Lung (tissue), 12 donors: ENCODE measurements around the gene PABPN1. TPM values are rescaled to one million over a fixed set of nuclear protein-coding genes. Genes with fewer than 3 reads are reported as not detected.

Experiments used
- ATAC-seq: fragments of 200-7000 bp; cut with Tn5 transposase; one replicate; pipeline ENCODE4 v1.9.1; 2020; ENCODE audit warnings: moderate number of reproducible peaks; ENCODE audit not compliant: insufficient read depth, low FRiP score
- DNase-seq, 3 donors: peaks; one replicate each; pipeline ENCODE4 v3.0.0-alpha.2; 2013 to 2017
- H3K27ac ChIP-seq, 2 donors: one replicate each; pipeline ENCODE4 v1.5.1; 2013; ENCODE audit warnings: mild to moderate bottlenecking in 2 of 2, moderate library complexity in 2 of 2, control low read depth in 1 of 2, inconsistent platforms in 1 of 2, low read depth in 1 of 2, low read length in 1 of 2
- H3K27me3 ChIP-seq, 3 donors: one replicate each; pipeline ENCODE4 v1.5.1; 2013; ENCODE audit warnings: low read length in 2 of 3; ENCODE audit not compliant: control insufficient read depth in 3 of 3, insufficient read depth in 3 of 3
- H3K36me3 ChIP-seq, 4 donors: one replicate each; pipeline ENCODE4 v1.5.1; 2013; ENCODE audit warnings: low read length in 4 of 4, mild to moderate bottlenecking in 1 of 4, moderate library complexity in 1 of 4; ENCODE audit not compliant: control insufficient read depth in 4 of 4, insufficient read depth in 4 of 4
- H3K4me1 ChIP-seq, 5 donors: one replicate each; pipeline ENCODE4 v1.5.1; 2013; ENCODE audit warnings: low read length in 5 of 5, mild to moderate bottlenecking in 2 of 5, moderate library complexity in 1 of 5; ENCODE audit not compliant: control insufficient read depth in 5 of 5, insufficient read depth in 5 of 5
- H3K4me3 ChIP-seq: one replicate; pipeline ENCODE4 v1.5.1; 2013; ENCODE audit warnings: mild to moderate bottlenecking, control low read depth, moderate library complexity
- H3K9ac ChIP-seq, 2 donors: one replicate each; pipeline ENCODE4 v1.5.1; 2013; ENCODE audit warnings: low read length in 2 of 2, control low read depth in 1 of 2; ENCODE audit not compliant: insufficient read depth in 1 of 2
- H3K9me3 ChIP-seq, 4 donors: one replicate each; pipeline ENCODE4 v1.5.1; 2013; ENCODE audit warnings: low read length in 3 of 4, mild to moderate bottlenecking in 1 of 4, moderate library complexity in 1 of 4; ENCODE audit not compliant: control insufficient read depth in 4 of 4, insufficient read depth in 3 of 4
- CTCF ChIP-seq: IDR thresholded peaks from 2 replicates; pipeline ENCODE4 v1.5.1; 2012; ENCODE audit warnings: mild to moderate bottlenecking; ENCODE audit errors: control extremely low read depth, extremely low read depth
- WGBS, 2 donors: extraction: QIAGEN DNeasy Blood & Tissue Kit; methylation state at CpG; one replicate each; pipeline ENCODE4 v1.1.7; 2013; 5-methylcytosine and 5-hydroxymethylcytosine counted together
- polyA plus RNA-seq, 2 donors: library from polyadenylated mRNA; stranded (reverse); fragments of 200-250 nt; gene quantifications; one replicate each; pipeline ENCODE4 v1.2.1, GENCODE V29; 2013
- total RNA-seq, 2 donors: library from RNA; depleted of rRNA in 1 of 2; stranded (reverse); fragments of >200 nt in 1 of 2; gene quantifications; one replicate each; pipeline ENCODE4 v1.2.1, GENCODE V29; 2014 to 2021
- donor health status: control.
- donor health status: control.
- donor health status: Bipolar disorder and iron deficiency.
- donor health status: healthy.
- donor health status: DM: yes; HTN: yes; CAD: no.

PABPN1 gene
- total and polyA plus RNA-seq, 4 donors: 66.0 to 183 (median 103) TPM

GRCh38 chr14:23373041-23373440, 51.8 kb downstream of the PABPN1 start:
- Histone ChIP-seq H3K9ac (no peak overlapping the region), H3K36me3 (no peaks in the 10 kb centered on the region), H3K4me3 (no peak overlapping the region), H3K27ac (no peak overlapping the region), H3K27me3 (no peaks in the 10 kb centered on the region), H3K9me3 (no peaks in the 10 kb centered on the region), H3K4me1 (peaks cover 0 to 12% (median 0%) of the 10 kb centered on the region in 5 donors)
- no peak for TF ChIP-seq CTCF
- ATAC-seq (no peak), DNase-seq (no peak)
- 82 to 90% methylated on average over 3 of the region's 3 CpGs for WGBS, 2 donors

Other genes starting within 250 kb of the PABPN1 start
- 100 to 1,000 TPM; 125 to 154 TPM for gene ACIN1, start 226.3 kb upstream of the PABPN1 start, total RNA-seq
- gene ACIN1, start 226.3 kb upstream of the PABPN1 start, polyA plus RNA-seq: 100 to 1,000 TPM in 1 of 2 donors, 10 to 100 TPM in 1; 76.3 to 106 TPM
- gene C14orf119, start 226.0 kb upstream of the PABPN1 start, total RNA-seq: 10 to 100 TPM; 23.9 to 56.7 TPM
- gene C14orf119, start 226.0 kb upstream of the PABPN1 start, polyA plus RNA-seq: 10 to 100 TPM; 26.0 to 64.9 TPM
- not detected for gene CIROP, start 216.5 kb upstream of the PABPN1 start, total RNA-seq
- not detected for gene CIROP, start 216.5 kb upstream of the PABPN1 start, polyA plus RNA-seq
- under 1 TPM in 1 of 2 donors, not detected in 1; 0.67 TPM for gene CEBPE, start 202.2 kb upstream of the PABPN1 start, total RNA-seq
- 1 to 10 TPM in 1 of 2 donors, under 1 TPM in 1; 0.16 to 3.5 TPM for gene CEBPE, start 202.2 kb upstream of the PABPN1 start, polyA plus RNA-seq
- 10 to 100 TPM; 54.4 to 74.0 TPM for gene SLC7A8, start 137.8 kb upstream of the PABPN1 start, total RNA-seq
- gene SLC7A8, start 137.8 kb upstream of the PABPN1 start, polyA plus RNA-seq: 10 to 100 TPM; 28.1 to 29.5 TPM
- not detected for gene RNF212B, start 83.5 kb upstream of the PABPN1 start, total RNA-seq
- gene RNF212B, start 83.5 kb upstream of the PABPN1 start, polyA plus RNA-seq: under 1 TPM in 1 of 2 donors, not detected in 1; 0.09 TPM
- 10 to 100 TPM in 1 of 2 donors, 1 to 10 TPM in 1; 6.1 to 13.4 TPM for gene HOMEZ, start 35.3 kb upstream of the PABPN1 start, total RNA-seq
- gene HOMEZ, start 35.3 kb upstream of the PABPN1 start, polyA plus RNA-seq: 1 to 10 TPM; 6.9 to 9.8 TPM
- 10 to 100 TPM in 1 of 2 donors, 1 to 10 TPM in 1; 7.5 to 14.5 TPM for gene PPP1R3E, start 18.6 kb upstream of the PABPN1 start, total RNA-seq
- 10 to 100 TPM in 1 of 2 donors, 1 to 10 TPM in 1; 7.1 to 16.4 TPM for gene PPP1R3E, start 18.6 kb upstream of the PABPN1 start, polyA plus RNA-seq
- 10 to 100 TPM; 20.8 to 52.8 TPM for gene BCL2L2, start 14.6 kb upstream of the PABPN1 start, total RNA-seq
- gene BCL2L2, start 14.6 kb upstream of the PABPN1 start, polyA plus RNA-seq: 10 to 100 TPM; 31.0 to 48.6 TPM
- 10 to 100 TPM; 13.4 to 27.3 TPM for gene SLC22A17, start 31.4 kb downstream of the PABPN1 start, total RNA-seq
- gene SLC22A17, start 31.4 kb downstream of the PABPN1 start, polyA plus RNA-seq: 1 to 10 TPM; 5.4 to 6.0 TPM
- gene EFS, start 43.7 kb downstream of the PABPN1 start, total RNA-seq: 10 to 100 TPM; 18.2 to 19.9 TPM
- gene EFS, start 43.7 kb downstream of the PABPN1 start, polyA plus RNA-seq: 1 to 10 TPM; 6.5 to 7.3 TPM
- not detected for gene IL25, start 51.4 kb downstream of the PABPN1 start, total RNA-seq
- not detected for gene IL25, start 51.4 kb downstream of the PABPN1 start, polyA plus RNA-seq
- 1 to 10 TPM in 1 of 2 donors, under 1 TPM in 1; 0.55 to 2.0 TPM for gene CMTM5, start 55.6 kb downstream of the PABPN1 start, total RNA-seq
- gene CMTM5, start 55.6 kb downstream of the PABPN1 start, polyA plus RNA-seq: 1 to 10 TPM in 1 of 2 donors, under 1 TPM in 1; 0.79 to 3.3 TPM
- gene MYH6, start 86.8 kb downstream of the PABPN1 start, total RNA-seq: 1 to 10 TPM in 1 of 2 donors, not detected in 1; 7.1 TPM
- under 1 TPM; 0.25 to 0.28 TPM for gene MYH6, start 86.8 kb downstream of the PABPN1 start, polyA plus RNA-seq
- gene MYH7, start 114.2 kb downstream of the PABPN1 start, total RNA-seq: under 1 TPM in 1 of 2 donors, not detected in 1; 0.09 TPM
- under 1 TPM; 0.02 to 0.19 TPM for gene MYH7, start 114.2 kb downstream of the PABPN1 start, polyA plus RNA-seq
- gene NGDN, start 148.2 kb downstream of the PABPN1 start, total RNA-seq: 10 to 100 TPM; 31.6 to 52.4 TPM
- 10 to 100 TPM; 42.0 to 47.4 TPM for gene NGDN, start 148.2 kb downstream of the PABPN1 start, polyA plus RNA-seq
- gene ZFHX2, start 230.3 kb downstream of the PABPN1 start, total RNA-seq: 1 to 10 TPM in 1 of 2 donors, under 1 TPM in 1; 0.82 to 4.5 TPM
- under 1 TPM; 0.50 to 0.67 TPM for gene ZFHX2, start 230.3 kb downstream of the PABPN1 start, polyA plus RNA-seq
- gene THTPA, start 234.8 kb downstream of the PABPN1 start, total RNA-seq: 10 to 100 TPM; 10.7 to 22.1 TPM
- gene THTPA, start 234.8 kb downstream of the PABPN1 start, polyA plus RNA-seq: 10 to 100 TPM in 1 of 2 donors, 1 to 10 TPM in 1; 7.7 to 17.6 TPM
- gene AP1G2, start 246.3 kb downstream of the PABPN1 start, total RNA-seq: 100 to 1,000 TPM in 1 of 2 donors, 10 to 100 TPM in 1; 48.0 to 104 TPM
- gene AP1G2, start 246.3 kb downstream of the PABPN1 start, polyA plus RNA-seq: 100 to 1,000 TPM in 1 of 2 donors, 10 to 100 TPM in 1; 59.2 to 106 TPM